Measurements from ENCODE around the gene HPCAL4. TPM values are rescaled to one million over a fixed set of nuclear protein-coding genes. Genes with fewer than 3 reads are reported as not detected.
A peak's percentile ranks its signal among the peaks of the same experiment; 100 is the strongest.

The HPCAL4 gene
- polyA plus RNA-seq, 2 of the 4 experiments (the other 2 are of a cell fraction), result 0.09 to 0.14 TPM

DNA sequence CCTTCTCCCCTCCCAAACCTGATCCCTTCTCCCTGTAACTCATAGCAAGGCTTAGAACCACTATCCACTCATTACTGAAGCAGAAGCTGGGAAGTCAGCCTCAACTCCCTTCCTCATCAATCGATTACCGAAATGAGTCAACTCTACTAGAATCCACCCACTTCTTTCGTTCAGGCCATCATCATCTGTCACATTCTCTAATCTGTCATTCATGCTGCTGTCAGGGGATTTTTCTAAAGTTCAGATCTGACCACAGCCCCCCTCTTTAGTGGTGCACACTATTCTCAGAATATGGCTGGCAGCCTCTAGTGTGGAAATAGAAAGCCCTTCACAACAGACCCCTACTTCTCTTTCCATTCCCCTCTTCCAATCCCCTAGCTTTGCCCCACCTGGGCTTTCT, 24.5 kb downstream of the HPCAL4 start:
- 16% methylated on average over 3 of the region's 3 CpGs for WGBS (ENCODE audit: missing lambda C conversion rate)
- Histone ChIP-seq H3K27ac (no peak overlapping the region), H3K4me1 (no peaks in the 10 kb centered on the region), H3K9me3 (no peaks in the 10 kb centered on the region), H3K4me3 (no peak overlapping the region), H3K4me2 (no peak overlapping the region)
- POLR2A ChIA-PET, result no interaction called here
- DNase-seq (ENCODE audit: low read depth in 1 of 2, low spot score in 1 of 2) (no peak), ATAC-seq (no peak), FAIRE-seq (no peak)
- no peak for TF ChIP-seq ESRRA (IDR thresholded peaks at IDR 0.05; ENCODE audit: borderline replicate concordance, low read length)
- no peak for TF ChIP-seq GATA3 (IDR thresholded peaks at IDR 0.05; ENCODE audit: borderline replicate concordance)
- no peak for TF ChIP-seq KDM5A (IDR thresholded peaks at IDR 0.05)
- no peak for TF ChIP-seq ZNF302 (CRISPR knock-in tag; IDR thresholded peaks at IDR 0.05)
- no peak for TF ChIP-seq CHD2 (IDR thresholded peaks at IDR 0.05; ENCODE audit: low read length, partially characterized antibody)
- CTCF ChIA-PET, result interaction anchor here (1.4 to 12.6 kb wide), 2 partner anchors 10 to 18 kb away, joined by 4 to 143 read pairs; no protein-coding TSS in a partner anchor

DNA sequence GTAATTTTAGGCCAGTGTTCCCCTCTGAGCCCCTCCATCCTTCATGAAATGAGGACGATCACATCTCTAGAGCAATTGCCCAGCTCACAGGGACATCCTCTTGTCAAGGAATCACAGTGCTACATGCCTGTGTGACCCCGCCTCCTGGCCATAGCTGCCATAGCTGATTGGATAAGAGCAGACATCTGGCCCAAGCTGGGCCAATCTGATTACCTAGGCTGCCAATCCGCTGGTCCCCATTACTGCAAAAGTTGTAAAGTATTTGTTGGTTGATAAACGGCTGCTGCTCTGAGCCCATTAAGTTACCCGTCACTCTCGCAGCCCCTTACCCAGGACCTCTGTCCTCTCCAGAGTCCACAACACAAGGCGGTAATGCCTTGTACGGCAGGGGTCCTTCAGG, 27.7 kb downstream of the HPCAL4 start:
- WGBS (ENCODE audit: missing lambda C conversion rate), result 82% methylated on average over 7 of the region's 8 CpGs
- Histone ChIP-seq H3K9me3 (no peaks in the 10 kb centered on the region), H3K4me1 (no peaks in the 10 kb centered on the region), H3K4me2 (no peak overlapping the region), H3K27ac (no peak overlapping the region), H3K4me3 (no peak overlapping the region)
- ChIA-PET CTCF (interaction anchor here (12.6 kb wide), 1 partner anchor 7 kb away, joined by 143 read pairs; no protein-coding TSS in a partner anchor), POLR2A (no interaction called here)
- TF ChIP-seq CBX2 (IDR thresholded peaks at IDR 0.05; ENCODE audit: borderline replicate concordance, low read depth) (no peak), HOXB13 (CRISPR knock-in tag; IDR thresholded peaks at IDR 0.05; ENCODE audit: low read depth) (no peak), ZNF302 (CRISPR knock-in tag; IDR thresholded peaks at IDR 0.05) (no peak)
- DNase-seq (ENCODE audit: low read depth in 1 of 2, low spot score in 1 of 2), result no peak
- FAIRE-seq, result no peak
- peak in 1 of 2 experiments; percentile 60; a peak in 4 of 6 replicates for ATAC-seq

DNA sequence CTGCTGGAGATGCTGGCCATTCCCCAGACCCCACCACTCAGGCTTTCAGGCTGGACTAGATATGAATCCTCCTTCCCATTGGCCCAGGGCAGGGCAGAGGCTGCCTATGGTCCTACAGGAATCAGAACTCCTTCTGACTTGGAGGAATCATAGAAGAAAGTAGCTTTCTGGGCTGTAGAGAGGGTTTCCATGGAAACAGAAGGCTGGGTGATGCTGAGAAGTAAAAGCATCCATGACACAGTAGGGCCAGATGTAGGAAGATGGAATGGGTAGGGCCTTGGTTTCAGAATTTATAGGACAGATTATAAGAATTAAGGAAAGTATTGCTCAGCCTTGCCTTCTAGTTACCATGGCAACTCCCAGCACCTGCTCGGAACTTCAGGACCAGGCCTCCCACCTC, 28.4 kb downstream of the HPCAL4 start:
- POLR2A ChIA-PET, result no interaction called here
- FAIRE-seq, result no peak
- no peak overlapping the region for H3K4me2 ChIP-seq
- CTCF ChIA-PET, result interaction anchor here (1.7 kb wide), 1 partner anchor 9 kb away, joined by 6 read pairs; no protein-coding TSS in a partner anchor
- DNase-seq (ENCODE audit: low read depth in 1 of 2, low spot score in 1 of 2), result no peak
- ATAC-seq, result no peak
- TF ChIP-seq ZNF302 (CRISPR knock-in tag; IDR thresholded peaks at IDR 0.05), result no peak
- H3K4me1 ChIP-seq, result no peaks in the 10 kb centered on the region
- no peak overlapping the region for H3K27ac ChIP-seq
- 87% methylated on average over 1 of the region's 1 CpG for WGBS (ENCODE audit: missing lambda C conversion rate)
- H3K9me3 ChIP-seq, result no peaks in the 10 kb centered on the region
- no peak overlapping the region for H3K4me3 ChIP-seq

DNA sequence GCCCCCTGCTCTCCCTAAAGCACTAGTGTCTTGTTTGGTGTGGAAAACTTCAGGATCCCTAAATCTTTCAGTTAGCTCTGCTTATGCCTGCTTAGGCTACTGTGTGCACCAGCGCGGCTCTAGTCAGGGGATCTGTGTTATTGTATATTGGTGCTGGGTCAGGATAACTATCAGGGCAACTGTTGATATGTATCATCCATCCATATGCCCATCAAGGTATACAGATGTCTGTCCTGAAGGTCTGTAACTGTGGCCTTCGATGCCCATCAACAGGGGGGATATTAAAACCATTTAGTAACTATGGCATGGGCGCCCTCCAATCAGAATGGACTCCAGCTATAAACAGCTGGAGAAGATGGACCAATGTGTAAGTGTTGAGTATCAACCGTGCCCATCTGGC, 31.7 kb downstream of the HPCAL4 start:
- DNase-seq (ENCODE audit: low read depth in 1 of 2, low spot score in 1 of 2), result no peak
- WGBS (ENCODE audit: missing lambda C conversion rate), result 17% methylated on average over 3 of the region's 5 CpGs
- Histone ChIP-seq H3K4me1 (no peaks in the 10 kb centered on the region), H3K27ac (no peak overlapping the region), H3K9me3 (no peaks in the 10 kb centered on the region), H3K4me2 (no peak overlapping the region), H3K4me3 (no peak overlapping the region)
- TF ChIP-seq POLR2A (IDR thresholded peaks at IDR 0.05; ENCODE audit: low read length) (no peak), MAZ (IDR thresholded peaks at IDR 0.05; ENCODE audit: borderline replicate concordance, low read depth, low read length) (no peak), ZFP36 (IDR thresholded peaks at IDR 0.05; ENCODE audit: borderline replicate concordance, partially characterized antibody) (no peak)
- CTCF ChIA-PET, result interaction anchor here (0.6 to 10.0 kb wide), 7 partner anchors 10 to 60 kb away, joined by 3 to 143 read pairs (median 4); partner anchors contain the start of gene NT5C1A
- FAIRE-seq, result no peak
- POLR2A ChIA-PET, result interaction anchor here (1.2 kb wide), 1 partner anchor 79 kb away, joined by 5 read pairs; the partner anchor contains the start of gene PPIE
- no peak for ATAC-seq

DNA sequence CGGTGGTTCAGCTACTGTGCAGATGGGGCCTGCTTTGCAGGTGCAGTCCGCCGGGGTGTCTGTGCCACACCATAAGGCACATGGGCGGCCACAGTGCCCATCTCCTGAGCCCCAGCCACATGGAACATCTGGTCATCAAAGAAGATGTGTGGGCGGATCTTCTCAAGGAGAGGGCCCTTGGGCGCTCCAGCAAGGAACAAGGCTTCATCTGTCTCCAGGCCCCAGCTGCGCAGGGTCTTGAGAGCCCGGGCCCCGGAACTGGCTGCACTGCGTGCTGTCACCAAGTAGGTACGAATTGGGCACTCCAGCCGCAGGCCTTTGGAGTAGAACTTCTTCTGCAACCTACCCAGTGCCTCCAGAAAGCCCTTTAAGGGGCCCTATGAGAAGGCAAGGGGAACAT, 32.1 kb downstream of the HPCAL4 start:
- POLR2A ChIA-PET, result interaction anchor here (1.2 kb wide), 1 partner anchor 80 kb away, joined by 5 read pairs; the partner anchor contains the start of gene PPIE

DNA sequence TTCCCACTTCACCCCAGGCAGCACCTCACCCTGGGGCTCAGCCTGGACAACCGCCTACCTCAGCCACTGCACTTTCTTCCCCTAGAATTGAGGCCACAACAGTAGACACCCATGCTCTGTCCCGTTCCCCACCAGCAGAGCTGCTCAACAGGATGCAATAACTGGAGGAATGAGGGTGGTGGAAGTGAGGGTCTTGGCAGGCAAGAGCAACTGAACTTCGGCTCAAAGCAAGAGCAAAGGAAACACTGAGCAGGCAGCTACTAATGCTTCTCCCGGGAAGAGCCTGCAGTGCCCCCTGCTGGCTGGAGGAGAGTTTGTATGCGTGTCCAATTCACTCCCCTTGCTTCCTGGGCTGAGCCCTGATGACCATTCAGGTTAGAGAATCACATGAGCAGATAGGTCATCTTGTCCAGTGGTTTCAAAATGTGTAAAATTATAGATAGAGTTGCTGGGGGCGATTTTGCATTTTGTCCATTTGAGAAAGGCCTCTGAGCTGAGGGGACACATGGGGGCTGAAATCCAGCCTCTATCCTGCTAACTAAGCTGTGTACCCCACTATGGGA, 33.2 kb downstream of the HPCAL4 start:
- Histone ChIP-seq H3K4me2 (peak overlapping the region; percentile 38; the same call in 2 of the 3 replicates), H3K9me3 (no peaks in the 10 kb centered on the region), H3K4me3 (no peak overlapping the region), H3K27ac (peak overlapping the region in 1 of 2 experiments; percentile 34; a peak in 1 of 6 replicates), H3K4me1 (no peaks in the 10 kb centered on the region)
- ChIA-PET POLR2A (interaction anchor here (1.2 kb wide), 1 partner anchor 81 kb away, joined by 5 read pairs; the partner anchor contains the start of gene PPIE), CTCF (interaction anchor here (0.5 to 10.0 kb wide), 20 partner anchors 11 to 239 kb away, joined by 3 to 143 read pairs (median 4); partner anchors contain the start of gene NT5C1A)
- TF ChIP-seq, protein P1, sequence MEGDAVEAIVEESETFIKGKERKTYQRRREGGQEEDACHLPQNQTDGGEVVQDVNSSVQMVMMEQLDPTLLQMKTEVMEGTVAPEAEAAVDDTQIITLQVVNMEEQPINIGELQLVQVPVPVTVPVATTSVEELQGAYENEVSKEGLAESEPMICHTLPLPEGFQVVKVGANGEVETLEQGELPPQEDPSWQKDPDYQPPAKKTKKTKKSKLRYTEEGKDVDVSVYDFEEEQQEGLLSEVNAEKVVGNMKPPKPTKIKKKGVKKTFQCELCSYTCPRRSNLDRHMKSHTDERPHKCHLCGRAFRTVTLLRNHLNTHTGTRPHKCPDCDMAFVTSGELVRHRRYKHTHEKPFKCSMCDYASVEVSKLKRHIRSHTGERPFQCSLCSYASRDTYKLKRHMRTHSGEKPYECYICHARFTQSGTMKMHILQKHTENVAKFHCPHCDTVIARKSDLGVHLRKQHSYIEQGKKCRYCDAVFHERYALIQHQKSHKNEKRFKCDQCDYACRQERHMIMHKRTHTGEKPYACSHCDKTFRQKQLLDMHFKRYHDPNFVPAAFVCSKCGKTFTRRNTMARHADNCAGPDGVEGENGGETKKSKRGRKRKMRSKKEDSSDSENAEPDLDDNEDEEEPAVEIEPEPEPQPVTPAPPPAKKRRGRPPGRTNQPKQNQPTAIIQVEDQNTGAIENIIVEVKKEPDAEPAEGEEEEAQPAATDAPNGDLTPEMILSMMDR (IDR thresholded peaks at IDR 0.05), result peak; percentile 45
- no peak for TF ChIP-seq MAZ (IDR thresholded peaks at IDR 0.05; ENCODE audit: borderline replicate concordance, low read depth, low read length)
- peak in 1 of 2 experiments; percentile 39; a peak in 3 of 5 replicates for TF ChIP-seq RAD21 (conservative IDR thresholded peaks at IDR 0.05 in 1 of 2, IDR thresholded peaks at IDR 0.05 in 1 of 2)
- no peak for TF ChIP-seq RNF2 (IDR thresholded peaks at IDR 0.05; ENCODE audit: borderline replicate concordance, low read depth)
- TF ChIP-seq ZSCAN20 (CRISPR knock-in tag; IDR thresholded peaks at IDR 0.05), result no peak
- peak; percentile 64 to 88; a peak in 5 of 6 replicates for ATAC-seq
- DNase-seq (ENCODE audit: low read depth in 1 of 2, low spot score in 1 of 2), result peak; percentile 28 to 75
- 30% methylated on average over 4 of the region's 6 CpGs for WGBS (ENCODE audit: missing lambda C conversion rate)
- no peak for FAIRE-seq

More for the DNA sequence above, 32.1 kb downstream of the HPCAL4 start:
- ATAC-seq (no peak), DNase-seq (ENCODE audit: low read depth in 1 of 2, low spot score in 1 of 2) (no peak), FAIRE-seq (no peak)
- Histone ChIP-seq H3K4me2 (no peak overlapping the region), H3K4me3 (no peak overlapping the region), H3K4me1 (no peaks in the 10 kb centered on the region), H3K9me3 (no peaks in the 10 kb centered on the region), H3K27ac (no peak overlapping the region)
- TF ChIP-seq BHLHE40 (IDR thresholded peaks at IDR 0.05; ENCODE audit: low read depth, low read length) (no peak), CHD4 (IDR thresholded peaks at IDR 0.05; ENCODE audit: borderline replicate concordance) (no peak)
- CTCF ChIA-PET, result interaction anchor here (0.6 to 10.0 kb wide), 11 partner anchors 11 to 98 kb away, joined by 3 to 143 read pairs (median 5); partner anchors contain the start of gene NT5C1A
- 40% methylated on average over 1 of the region's 12 CpGs for WGBS (ENCODE audit: missing lambda C conversion rate)
